SH-SY5Y (cell line): Measurements from ENCODE around the gene GDF15.

Source experiments
- GATA2 ChIP-seq: IDR thresholded peaks from 2 replicates; pipeline ENCODE4 v1.6.1; 2011; ENCODE audit warnings: mild to moderate bottlenecking, low read depth, low read length
- GATA3 ChIP-seq: IDR thresholded peaks from 2 replicates; pipeline ENCODE4 v1.6.1; 2011; ENCODE audit warnings: low read depth, mild to moderate bottlenecking, low read length, moderate library complexity

DNA sequence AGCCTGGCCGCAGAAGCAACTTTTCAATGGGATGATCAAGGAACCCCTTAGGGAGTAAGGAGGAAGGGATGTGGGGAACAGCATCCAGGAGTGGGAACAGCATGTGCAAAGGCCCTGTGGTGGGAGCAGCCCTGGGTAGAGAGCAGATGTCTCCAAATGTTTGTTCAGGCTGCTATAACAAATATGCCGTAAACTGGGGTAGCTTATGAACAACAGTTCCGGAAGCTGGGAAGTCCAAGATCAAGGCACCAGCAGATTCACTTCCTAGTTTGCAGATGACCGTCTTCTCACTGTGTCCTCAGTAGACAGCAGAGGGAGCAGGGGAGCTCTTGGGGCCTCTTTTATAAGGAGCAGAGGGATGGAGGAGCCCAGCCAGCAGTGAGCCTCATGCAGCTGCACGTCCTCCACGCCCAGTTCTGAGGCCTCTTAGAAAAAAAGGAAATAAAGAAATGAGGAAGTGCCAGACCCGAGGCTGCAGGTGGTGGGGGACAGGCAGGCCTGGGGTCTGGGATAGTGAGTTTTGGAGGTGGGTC is 15.7 kb downstream of the GDF15 start:
- no peak for TF ChIP-seq GATA3
- no peak for TF ChIP-seq GATA2
